GM10248 (cell line): ENCODE data around the gene CIAO2A.
"Not testable (repeated sequence)": the region's sequence is repeated elsewhere in the genome, so short reads cannot be mapped to it uniquely, and the experiment has no call there.

Experiments
- CTCF ChIA-PET: fragments of 300-600 bp; sonication (Branson Sonifier 250); formaldehyde crosslinking; extraction: SDS; loops from one replicate; lab custom pipeline; 2021; ENCODE audit warnings: antibody characterized with exemption; lab: Yijun Ruan, JAX
- POLR2A ChIA-PET: fragments of 350-650 bp; sonication (Branson Sonifier 250); formaldehyde crosslinking; extraction: SDS; loops from one replicate; lab custom pipeline; 2020; ENCODE audit warnings: antibody characterized with exemption; lab: Yijun Ruan, JAX
- DNase-seq: peaks from one replicate; pipeline ENCODE4 v3.0.0; 2012; ENCODE audit errors: extremely low spot score
- CTCF ChIP-seq: IDR thresholded peaks from 2 replicates; pipeline ENCODE4 v1.5.1; 2012; ENCODE audit warnings: mild to moderate bottlenecking, low read depth; ENCODE audit errors: extremely low read depth, missing control alignments, control extremely low read depth

The CIAO2A gene

DNA sequence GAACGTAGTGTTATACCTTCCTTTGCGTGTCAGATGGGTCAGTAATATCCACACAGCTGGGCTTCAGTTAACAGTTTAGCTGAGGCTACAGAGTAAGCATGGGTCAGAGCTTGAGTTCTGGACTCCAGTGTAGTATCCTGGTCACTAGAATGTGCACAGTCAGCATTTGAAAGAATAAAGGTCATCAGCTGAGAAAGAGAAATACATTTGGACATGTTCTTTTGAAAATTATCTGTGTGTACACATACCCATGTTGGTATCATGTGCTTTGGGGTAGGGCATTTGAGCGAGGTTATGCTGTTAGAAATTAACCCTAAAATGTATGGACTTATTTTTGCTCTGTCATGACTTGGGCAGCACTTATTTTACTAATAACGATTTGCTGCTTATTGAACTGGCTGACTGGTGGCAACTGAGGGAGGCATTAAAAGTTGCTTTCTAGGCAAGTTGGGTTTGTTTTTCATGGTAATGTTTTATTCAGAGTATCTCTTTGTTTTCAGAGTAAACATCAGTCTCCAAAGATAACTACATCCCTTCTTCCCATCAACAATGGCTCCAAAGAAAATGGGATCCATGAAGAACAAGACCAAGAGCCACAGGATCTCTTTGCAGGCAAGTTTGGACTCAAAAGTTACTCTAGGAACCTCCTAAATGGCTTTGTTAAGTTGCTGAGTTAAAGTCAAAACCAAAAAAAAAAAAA is 18.6 kb upstream of the CIAO2A start:
- no peak for TF ChIP-seq CTCF
- no peak for DNase-seq
- ChIA-PET CTCF (interaction anchor here (0.9 to 4.4 kb wide), 9 partner anchors 10 to 42 kb away, joined by 3 to 23 read pairs (median 4); partner anchors contain the start of gene SNX1), POLR2A (interaction anchor here (0.5 to 0.6 kb wide), 2 partner anchors 37 to 117 kb away, joined by 3 to 6 read pairs; no protein-coding TSS in a partner anchor)

- CTCF ChIA-PET = interaction anchor here (0.9 to 4.4 kb wide), 7 partner anchors 10 to 42 kb away, joined by 3 to 23 read pairs (median 4); partner anchors contain the start of gene SNX1
- DNase-seq = no peak
- TF ChIP-seq CTCF = no peak
- POLR2A ChIA-PET = interaction anchor here (0.5 kb wide), 1 partner anchor 38 kb away, joined by 6 read pairs; no protein-coding TSS in a partner anchor
Observed at GRCh38 chr15:64111679-64112050, 18.0 kb upstream of the CIAO2A start.

- POLR2A ChIA-PET = interaction anchor here (0.5 kb wide), 1 partner anchor 38 kb away, joined by 6 read pairs; no protein-coding TSS in a partner anchor
- peak; percentile 33 for DNase-seq
- CTCF ChIA-PET = interaction anchor here (0.9 to 4.4 kb wide), 8 partner anchors 11 to 43 kb away, joined by 3 to 23 read pairs (median 4); partner anchors contain the start of gene SNX1
- TF ChIP-seq CTCF = no peak
Observed at GRCh38 chr15:64110950-64111678, 17.5 kb upstream of the CIAO2A start.

DNA sequence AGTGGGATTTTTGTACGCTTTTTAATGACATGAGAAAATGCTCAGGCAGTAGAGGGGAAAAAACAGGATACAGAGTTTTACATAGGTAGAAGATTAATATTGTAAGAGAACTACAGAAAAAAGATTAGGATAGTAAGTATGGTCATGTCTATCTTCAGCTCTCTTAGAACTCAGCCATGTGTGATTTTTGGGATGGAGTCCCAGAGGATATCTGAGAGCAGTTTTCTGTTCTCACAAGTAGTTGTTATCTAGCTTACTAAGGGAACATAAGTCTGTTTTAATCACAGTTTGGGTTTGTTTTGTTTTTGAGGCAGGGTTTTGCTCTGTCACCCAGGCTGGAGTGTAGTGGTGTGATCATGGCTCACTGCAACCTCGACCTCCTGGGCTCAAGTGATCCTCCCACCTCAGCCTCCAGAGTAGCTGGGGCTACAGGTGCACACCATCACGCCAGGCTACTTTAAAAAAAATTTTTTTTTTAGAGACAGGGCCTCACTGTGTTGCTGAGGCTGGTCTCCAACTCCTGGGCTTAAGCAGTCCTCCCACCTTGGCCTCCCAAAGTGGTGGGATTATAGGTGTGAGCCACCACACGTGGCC is 16.6 kb upstream of the CIAO2A start:
- POLR2A ChIA-PET, DNase-seq: not testable (repeated sequence)
- CTCF ChIA-PET = interaction anchor here (1.0 to 4.4 kb wide), 5 partner anchors 12 to 43 kb away, joined by 3 to 23 read pairs (median 7); partner anchors contain the start of gene SNX1

DNA sequence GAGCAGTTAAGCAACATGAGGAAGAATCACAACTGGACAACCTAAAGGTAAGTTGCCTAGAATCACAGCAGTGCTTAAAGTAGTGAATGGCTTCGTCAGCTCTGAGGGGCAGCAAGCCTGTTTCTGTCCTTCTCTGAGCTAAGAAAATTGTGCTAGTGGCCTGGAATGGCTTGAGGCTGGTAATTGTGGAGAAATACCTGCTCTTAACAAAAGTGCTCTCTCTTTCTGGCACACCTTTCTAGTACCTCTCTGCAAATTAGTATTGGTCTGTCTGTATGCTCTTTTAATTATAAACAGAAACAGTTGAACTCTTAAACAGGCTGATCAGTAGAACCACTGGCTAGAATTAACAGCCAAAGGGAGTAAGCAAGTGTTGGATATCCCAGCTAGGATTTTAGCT is 13.7 kb upstream of the CIAO2A start:
- no peak for TF ChIP-seq CTCF
- POLR2A ChIA-PET = no interaction called here
- CTCF ChIA-PET = interaction anchor here (0.9 to 1.5 kb wide), 4 partner anchors 10 to 46 kb away, joined by 3 to 4 read pairs (median 4); no protein-coding TSS in a partner anchor
- no peak for DNase-seq

- CTCF ChIA-PET = interaction anchor here (1.0 to 2.0 kb wide), 3 partner anchors 9 to 38 kb away, joined by 3 to 9 read pairs (median 4); partner anchors contain the start of gene CIAO2A
- no peak for DNase-seq
- TF ChIP-seq CTCF = no peak
- POLR2A ChIA-PET = no interaction called here
Observed at GRCh38 chr15:64105113-64105704, 11.6 kb upstream of the CIAO2A start.
